ENCODE results near the gene RAI14.

RAI14 gene

GRCh38 chr5:34790069-34790468 is 133.9 kb downstream of the RAI14 start:
- TF ChIP-seq CTCF (IDR thresholded peaks at IDR 0.05), result no peak

- TF ChIP-seq CTCF (IDR thresholded peaks at IDR 0.05), result no peak
Observed at GRCh38 chr5:34791761-34792244, 135.7 kb downstream of the RAI14 start.

- TF ChIP-seq CTCF (IDR thresholded peaks at IDR 0.05), result no peak
Observed at GRCh38 chr5:34802834-34803563, 146.9 kb downstream of the RAI14 start.

GRCh38 chr5:34803974-34804732 is 148.0 kb downstream of the RAI14 start:
- TF ChIP-seq CTCF (IDR thresholded peaks at IDR 0.05), result no peak

GRCh38 chr5:34804913-34805312 is 148.8 kb downstream of the RAI14 start:
- TF ChIP-seq CTCF (IDR thresholded peaks at IDR 0.05), result no peak

GRCh38 chr5:34806532-34806931 is 150.4 kb downstream of the RAI14 start:
- TF ChIP-seq CTCF (IDR thresholded peaks at IDR 0.05), result no peak

GRCh38 chr5:34811706-34812105 is 155.6 kb downstream of the RAI14 start:
- TF ChIP-seq CTCF (IDR thresholded peaks at IDR 0.05), result no peak

All from LNCAP (cell line).